ENCODE measurements around the gene FEM1B. TPM values are rescaled to one million over a fixed set of nuclear protein-coding genes. Genes with fewer than 3 reads are reported as not detected.

FEM1B gene
- total and polyA plus RNA-seq, 4 experiments from 2014 or later = 19.0 to 49.1 (median 38.5) TPM

DNA sequence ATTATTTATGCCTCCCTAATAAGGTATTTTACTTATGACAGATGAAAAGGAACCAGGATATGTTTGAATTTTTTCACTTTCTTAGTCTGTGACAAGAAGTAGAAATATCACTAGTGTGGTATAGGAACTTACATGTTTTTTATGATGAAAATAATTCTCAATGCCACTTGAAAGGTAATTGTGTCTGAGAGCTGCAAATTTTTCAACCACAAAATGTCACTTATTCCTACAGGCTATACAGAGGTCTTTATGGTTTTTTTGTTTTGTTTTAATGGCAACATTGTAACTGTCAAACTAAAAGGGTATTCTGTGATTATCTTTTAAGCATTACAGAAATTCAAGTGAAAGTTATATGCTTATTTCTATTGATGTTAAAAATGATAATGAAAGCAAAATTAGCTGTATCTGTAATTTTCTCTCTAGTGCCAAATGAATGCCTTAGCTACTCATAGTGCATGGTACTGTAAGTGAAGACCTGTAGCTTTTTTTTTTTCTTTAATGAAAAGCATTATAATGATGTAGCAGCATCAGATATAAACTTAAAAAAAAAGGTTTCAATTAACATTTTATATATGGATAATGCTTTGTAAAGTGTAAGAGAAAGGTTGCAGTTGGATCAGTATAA lies 14.7 kb downstream of the FEM1B start:
- Histone ChIP-seq H3K9me3 (ENCODE audit: control insufficient read depth in 1 of 2, low read length in 2 of 2) (no peaks in the 10 kb centered on the region), H3K4me1 (ENCODE audit: insufficient read depth, low read length) (peaks cover 31% of the 10 kb centered on the region), H3K36me3 (ENCODE audit: insufficient read depth, low read length) (peaks cover 24% of the 10 kb centered on the region), H3K27ac (ENCODE audit: low read depth, low read length) (no peak overlapping the region), H3K27me3 (ENCODE audit: insufficient read depth, low read length) (no peaks in the 10 kb centered on the region), H3K4me3 (ENCODE audit: low read length in 2 of 2) (no peak overlapping the region)
- Mint-ChIP-seq H3K27ac (peak overlapping the region in 2 of 7 donors; percentile 29), H3K36me3 (peaks cover 20 to 45% of the 10 kb centered on the region in 2 donors), H3K9me3 (no peaks in the 10 kb centered on the region), H3K4me1 (peaks cover 30 to 61% (median 40%) of the 10 kb centered on the region in 4 donors), H3K27me3 (no peaks in the 10 kb centered on the region), H3K4me3 (no peak overlapping the region)
- intact Hi-C loops (cut with micrococcal nuclease) = no loop called here
- CTCF ChIA-PET (ENCODE audit: partially characterized antibody) = interaction anchor here (1.3 to 1.5 kb wide), 2 partner anchors 14 kb away, joined by 4 to 6 read pairs; partner anchors contain the start of gene FEM1B
- no peak for DNase-seq
- POLR2A ChIA-PET (ENCODE audit: partially characterized antibody) = interaction anchor here (1.3 to 1.6 kb wide), 2 partner anchors 10 to 15 kb away, joined by 3 to 11 read pairs; partner anchors contain the start of gene FEM1B

DNA sequence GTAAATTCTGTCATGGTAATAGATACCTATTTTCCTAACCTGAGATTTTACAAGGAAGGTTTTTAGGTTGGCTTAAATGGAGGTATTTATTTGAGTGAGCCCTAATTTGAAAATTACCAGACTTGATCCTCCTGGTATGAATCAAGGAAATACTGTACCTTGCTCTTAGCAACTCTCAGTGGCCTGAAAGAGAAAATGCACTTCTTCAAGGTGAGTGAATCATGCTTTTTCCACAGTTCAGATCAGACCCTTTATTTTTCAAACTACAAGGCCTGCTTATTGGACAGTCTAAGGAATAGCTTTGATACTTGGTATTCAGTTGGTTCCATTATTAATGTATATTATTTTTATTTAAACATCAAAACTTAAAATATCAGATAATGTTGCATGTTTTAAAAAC lies 15.4 kb downstream of the FEM1B start:
- Mint-ChIP-seq H3K9me3 (no peaks in the 10 kb centered on the region), H3K36me3 (peaks cover 20 to 42% of the 10 kb centered on the region in 2 donors), H3K27me3 (no peaks in the 10 kb centered on the region), H3K4me3 (no peak overlapping the region), H3K4me1 (peaks cover 27 to 57% (median 38%) of the 10 kb centered on the region in 4 donors), H3K27ac (no peak overlapping the region)
- Histone ChIP-seq H3K4me1 (ENCODE audit: insufficient read depth, low read length) (peaks cover 26% of the 10 kb centered on the region), H3K4me3 (ENCODE audit: low read length in 2 of 2) (no peak overlapping the region), H3K9me3 (ENCODE audit: control insufficient read depth in 1 of 2, low read length in 2 of 2) (no peaks in the 10 kb centered on the region), H3K27ac (ENCODE audit: low read depth, low read length) (no peak overlapping the region), H3K36me3 (ENCODE audit: insufficient read depth, low read length) (peaks cover 24% of the 10 kb centered on the region), H3K27me3 (ENCODE audit: insufficient read depth, low read length) (no peaks in the 10 kb centered on the region)
- intact Hi-C loops (cut with micrococcal nuclease) = no loop called here
- DNase-seq = no peak
- CTCF ChIA-PET (ENCODE audit: partially characterized antibody) = no interaction called here
- POLR2A ChIA-PET (ENCODE audit: partially characterized antibody) = interaction anchor here (1.6 to 3.1 kb wide), 2 partner anchors 15 kb away, joined by 11 to 22 read pairs; partner anchors contain the start of gene FEM1B

DNA sequence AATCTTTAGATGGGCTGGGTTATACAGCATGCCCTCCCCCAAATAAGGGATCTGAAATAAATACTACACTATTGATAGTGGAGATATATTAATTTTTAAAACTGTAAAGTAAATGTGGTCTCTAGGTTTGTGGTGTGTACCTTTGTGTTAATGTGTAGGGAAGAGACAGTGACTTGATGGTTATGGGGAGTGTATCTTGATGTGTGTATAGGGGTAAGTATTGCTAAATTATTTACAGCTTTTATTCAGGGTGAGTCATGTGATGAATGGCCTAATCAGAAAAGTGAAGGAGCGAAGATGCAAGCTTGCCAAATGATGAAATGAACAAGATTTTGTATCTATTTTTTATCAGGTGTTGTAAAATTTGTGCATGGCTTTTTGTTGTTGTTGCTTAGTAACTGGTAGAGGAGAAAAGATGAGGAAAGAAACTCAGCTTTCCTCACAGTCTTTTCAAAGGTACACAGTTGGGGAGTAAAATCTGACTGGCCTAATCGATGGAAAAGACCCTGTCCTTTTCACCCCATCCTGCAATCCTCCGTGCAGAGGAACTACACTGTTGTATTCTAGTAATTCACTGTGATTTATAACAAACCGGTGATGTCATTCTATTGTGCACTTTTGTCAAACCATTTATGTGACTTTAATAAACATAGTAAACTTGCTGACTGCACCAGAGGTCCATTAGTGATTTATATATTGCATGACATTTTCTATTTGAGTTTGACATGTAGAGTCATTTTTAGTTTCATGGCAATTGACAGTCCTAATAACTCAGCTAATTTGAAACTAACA lies 17.7 kb downstream of the FEM1B start:
- POLR2A ChIA-PET (ENCODE audit: partially characterized antibody) = interaction anchor here (3.1 kb wide), 1 partner anchor 18 kb away, joined by 22 read pairs; the partner anchor contains the start of gene FEM1B
- H3K27ac Mint-ChIP-seq = peak overlapping the region in 6 of 7 donors; percentile 7 to 84 (median 14)
- no peaks in the 10 kb centered on the region for H3K9me3 Mint-ChIP-seq
- Histone ChIP-seq H3K4me3 (ENCODE audit: low read length in 2 of 2) (no peak overlapping the region), H3K36me3 (ENCODE audit: insufficient read depth, low read length) (peaks cover 13% of the 10 kb centered on the region), H3K4me1 (ENCODE audit: insufficient read depth, low read length) (peaks cover 36% of the 10 kb centered on the region), H3K27ac (ENCODE audit: low read depth, low read length) (no peak overlapping the region), H3K27me3 (ENCODE audit: insufficient read depth, low read length) (no peaks in the 10 kb centered on the region), H3K9me3 (ENCODE audit: control insufficient read depth in 1 of 2, low read length in 2 of 2) (no peaks in the 10 kb centered on the region)
- H3K4me3 Mint-ChIP-seq = peak overlapping the region in 1 of 8 donors; percentile 6
- DNase-seq = no peak
- intact Hi-C loops (cut with micrococcal nuclease) = no loop called here
- peaks cover 10 to 26% of the 10 kb centered on the region in 2 donors for H3K36me3 Mint-ChIP-seq
- H3K27me3 Mint-ChIP-seq = no peaks in the 10 kb centered on the region
- CTCF ChIA-PET (ENCODE audit: partially characterized antibody) = interaction anchor here (1.5 to 2.1 kb wide), 2 partner anchors 9 to 11 kb away, joined by 4 to 9 read pairs; no protein-coding TSS in a partner anchor
- peaks cover 27 to 57% (median 34%) of the 10 kb centered on the region in 4 donors for H3K4me1 Mint-ChIP-seq

DNA sequence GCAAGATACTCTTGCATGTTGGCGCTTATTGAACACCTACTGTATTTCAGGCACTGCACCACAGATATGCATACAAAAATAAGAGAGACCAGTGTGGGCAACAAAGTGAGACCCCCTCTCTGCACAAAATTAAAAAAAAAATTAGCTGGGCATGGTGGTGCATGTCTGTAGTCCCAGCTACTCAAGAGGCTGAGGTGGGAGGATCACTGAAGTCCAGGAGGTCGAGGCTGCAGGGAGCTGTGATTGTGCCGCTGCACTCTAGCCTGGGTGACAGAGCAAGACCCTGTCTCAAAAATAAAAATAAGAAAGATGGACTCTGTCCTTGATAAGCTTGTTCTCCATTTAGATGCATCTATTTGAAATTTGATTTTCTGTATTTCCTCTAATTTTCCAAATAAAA lies 20.8 kb downstream of the FEM1B start:
- DNase-seq = no peak
- Histone ChIP-seq H3K4me3 (ENCODE audit: low read length in 2 of 2) (peak overlapping the region; percentile 43 to 46), H3K36me3 (ENCODE audit: insufficient read depth, low read length) (no peaks in the 10 kb centered on the region), H3K9me3 (ENCODE audit: control insufficient read depth in 1 of 2, low read length in 2 of 2) (no peaks in the 10 kb centered on the region), H3K27ac (ENCODE audit: low read depth, low read length) (peak overlapping the region; percentile 47), H3K4me1 (ENCODE audit: insufficient read depth, low read length) (peaks cover 17% of the 10 kb centered on the region), H3K27me3 (ENCODE audit: insufficient read depth, low read length) (no peaks in the 10 kb centered on the region)
- H3K4me3 Mint-ChIP-seq = peak overlapping the region; percentile 77 to 91 (median 84)
- intact Hi-C loops (cut with micrococcal nuclease) = loop anchor here (2.0 kb wide), 1 partner anchor 16 kb away; no protein-coding TSS in a partner anchor
- CTCF ChIA-PET (ENCODE audit: partially characterized antibody) = interaction anchor here (1.0 to 1.9 kb wide), 4 partner anchors 8 to 31 kb away, joined by 3 to 10 read pairs (median 6); partner anchors contain the start of gene FEM1B
- no peaks in the 10 kb centered on the region for H3K9me3 Mint-ChIP-seq
- no peaks in the 10 kb centered on the region for H3K27me3 Mint-ChIP-seq
- H3K4me1 Mint-ChIP-seq = peaks cover 17 to 44% (median 29%) of the 10 kb centered on the region in 4 donors
- peak overlapping the region; percentile 62 to 95 (median 91) for H3K27ac Mint-ChIP-seq
- H3K36me3 Mint-ChIP-seq = peaks cover 0 to 4% of the 10 kb centered on the region in 2 donors
- POLR2A ChIA-PET (ENCODE audit: partially characterized antibody) = interaction anchor here (1.1 to 3.2 kb wide), 3 partner anchors 8 to 21 kb away, joined by 3 to 26 read pairs (median 4); partner anchors contain the start of gene FEM1B

DNA sequence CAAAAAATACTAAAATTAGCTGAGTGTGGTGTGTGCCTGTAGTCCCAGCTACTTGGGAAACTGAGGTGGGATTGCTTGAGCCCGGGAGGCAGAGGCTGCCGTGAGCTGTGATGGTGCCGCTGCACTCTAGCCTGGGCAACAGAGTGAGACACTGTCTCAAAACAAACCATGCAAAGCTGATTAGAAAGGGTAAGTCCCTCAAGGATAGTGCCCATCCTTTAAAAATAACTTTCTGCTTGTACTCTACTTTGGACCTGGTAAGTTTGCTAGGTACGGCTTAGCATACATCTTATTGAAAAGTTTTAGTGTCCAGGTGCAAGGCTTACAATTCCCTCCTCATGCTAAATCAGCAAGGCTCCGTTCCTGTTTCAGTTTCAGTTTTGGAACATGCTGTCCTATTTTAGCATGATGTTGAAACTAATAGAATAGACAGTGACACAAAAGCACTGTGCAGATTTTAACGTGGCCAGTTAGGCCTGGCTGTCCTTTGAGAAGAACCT lies 21.4 kb downstream of the FEM1B start:
- Histone ChIP-seq H3K4me3 (ENCODE audit: low read length in 2 of 2) (peak overlapping the region; percentile 43 to 46), H3K27ac (ENCODE audit: low read depth, low read length) (peak overlapping the region; percentile 47), H3K9me3 (ENCODE audit: control insufficient read depth in 1 of 2, low read length in 2 of 2) (no peaks in the 10 kb centered on the region), H3K4me1 (ENCODE audit: insufficient read depth, low read length) (peaks cover 17% of the 10 kb centered on the region), H3K36me3 (ENCODE audit: insufficient read depth, low read length) (no peaks in the 10 kb centered on the region), H3K27me3 (ENCODE audit: insufficient read depth, low read length) (no peaks in the 10 kb centered on the region)
- intact Hi-C loops (cut with micrococcal nuclease) = loop anchor here (1.0 to 2.0 kb wide), 2 partner anchors 16 to 22 kb away; partner anchors contain the start of gene FEM1B
- H3K36me3 Mint-ChIP-seq = no peaks in the 10 kb centered on the region
- no peaks in the 10 kb centered on the region for H3K9me3 Mint-ChIP-seq
- H3K4me1 Mint-ChIP-seq = peaks cover 15 to 40% (median 26%) of the 10 kb centered on the region in 4 donors
- CTCF ChIA-PET (ENCODE audit: partially characterized antibody) = interaction anchor here (1.0 to 1.9 kb wide), 4 partner anchors 7 to 30 kb away, joined by 3 to 10 read pairs (median 6); partner anchors contain the start of gene FEM1B
- peak overlapping the region; percentile 62 to 95 (median 91) for H3K27ac Mint-ChIP-seq
- peak overlapping the region; percentile 77 to 91 (median 84) for H3K4me3 Mint-ChIP-seq
- no peaks in the 10 kb centered on the region for H3K27me3 Mint-ChIP-seq
- POLR2A ChIA-PET (ENCODE audit: partially characterized antibody) = interaction anchor here (1.1 to 3.2 kb wide), 2 partner anchors 18 to 21 kb away, joined by 3 to 26 read pairs; partner anchors contain the start of gene FEM1B
- DNase-seq = peak in 4 of 5 donors; percentile 39 to 46 (median 42)

DNA sequence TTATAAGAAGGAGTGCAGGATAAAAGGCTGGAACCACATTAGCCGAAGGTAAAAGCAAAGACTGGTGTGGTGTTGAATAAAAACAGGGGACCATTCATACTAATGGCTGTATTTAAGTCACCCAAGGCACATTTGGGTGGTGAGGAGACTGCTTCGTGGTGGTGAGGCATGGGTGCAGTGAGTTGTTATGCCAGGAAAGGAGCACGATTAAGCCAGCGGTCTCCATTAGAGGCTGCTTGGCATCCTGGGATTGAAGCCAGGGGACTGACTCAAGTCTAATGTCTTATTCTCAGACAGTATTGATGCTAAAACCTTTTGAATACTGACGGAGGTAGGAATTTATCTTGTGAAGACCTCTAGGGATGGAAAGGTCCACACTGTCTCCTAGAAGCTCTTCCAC lies 21.9 kb downstream of the FEM1B start:
- Histone ChIP-seq H3K9me3 (ENCODE audit: control insufficient read depth in 1 of 2, low read length in 2 of 2) (no peaks in the 10 kb centered on the region), H3K4me3 (ENCODE audit: low read length in 2 of 2) (peak overlapping the region in 1 of 2 donors; percentile 19), H3K27me3 (ENCODE audit: insufficient read depth, low read length) (no peaks in the 10 kb centered on the region), H3K4me1 (ENCODE audit: insufficient read depth, low read length) (peaks cover 17% of the 10 kb centered on the region), H3K27ac (ENCODE audit: low read depth, low read length) (peak overlapping the region; percentile 47), H3K36me3 (ENCODE audit: insufficient read depth, low read length) (no peaks in the 10 kb centered on the region)
- H3K27ac Mint-ChIP-seq = peak overlapping the region; percentile 62 to 95 (median 91)
- no peak for DNase-seq
- intact Hi-C loops (cut with micrococcal nuclease) = loop anchor here (1.0 to 2.0 kb wide), 2 partner anchors 17 to 22 kb away; partner anchors contain the start of gene FEM1B
- POLR2A ChIA-PET (ENCODE audit: partially characterized antibody) = interaction anchor here (0.9 to 3.2 kb wide), 3 partner anchors 19 to 47 kb away, joined by 3 to 26 read pairs (median 3); partner anchors contain the start of gene FEM1B
- H3K36me3 Mint-ChIP-seq = no peaks in the 10 kb centered on the region
- peak overlapping the region; percentile 77 to 91 (median 84) for H3K4me3 Mint-ChIP-seq
- CTCF ChIA-PET (ENCODE audit: partially characterized antibody) = interaction anchor here (1.0 to 1.1 kb wide), 2 partner anchors 14 to 30 kb away, joined by 3 read pairs; no protein-coding TSS in a partner anchor
- peaks cover 15 to 35% (median 26%) of the 10 kb centered on the region in 4 donors for H3K4me1 Mint-ChIP-seq
- H3K9me3 Mint-ChIP-seq = no peaks in the 10 kb centered on the region
- H3K27me3 Mint-ChIP-seq = no peaks in the 10 kb centered on the region
